GM21737 (cell line): Measurements from ENCODE around the gene EML3.
A peak's percentile ranks its signal among the peaks of the same experiment; 100 is the strongest.
"Not testable (repeated sequence)": the region's sequence is repeated elsewhere in the genome, so short reads cannot be mapped to it uniquely, and the experiment has no call there.

Experiments
- ATAC-seq: cut with Tn5 transposase; IDR thresholded peaks from one replicate; pipeline ENCODE4 v1.9.1; 2021; ENCODE audit warnings: mild to moderate bottlenecking, moderate library complexity; ENCODE audit not compliant: unreplicated experiment

Gene EML3

DNA sequence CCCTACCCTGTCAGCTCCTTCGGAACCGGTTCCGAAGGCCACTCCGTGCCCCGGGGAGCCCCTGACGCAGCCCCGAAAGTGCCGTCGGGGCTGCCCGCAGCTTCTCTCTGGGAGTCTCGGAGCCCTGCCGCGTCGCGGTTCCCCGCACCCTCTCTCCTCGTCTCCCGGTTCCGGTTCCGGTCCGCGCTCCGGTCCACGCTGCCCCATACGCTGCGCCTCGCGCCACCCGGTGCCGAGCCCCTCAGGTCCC lies 11.5 kb downstream of the EML3 start:
- no peak for ATAC-seq

DNA sequence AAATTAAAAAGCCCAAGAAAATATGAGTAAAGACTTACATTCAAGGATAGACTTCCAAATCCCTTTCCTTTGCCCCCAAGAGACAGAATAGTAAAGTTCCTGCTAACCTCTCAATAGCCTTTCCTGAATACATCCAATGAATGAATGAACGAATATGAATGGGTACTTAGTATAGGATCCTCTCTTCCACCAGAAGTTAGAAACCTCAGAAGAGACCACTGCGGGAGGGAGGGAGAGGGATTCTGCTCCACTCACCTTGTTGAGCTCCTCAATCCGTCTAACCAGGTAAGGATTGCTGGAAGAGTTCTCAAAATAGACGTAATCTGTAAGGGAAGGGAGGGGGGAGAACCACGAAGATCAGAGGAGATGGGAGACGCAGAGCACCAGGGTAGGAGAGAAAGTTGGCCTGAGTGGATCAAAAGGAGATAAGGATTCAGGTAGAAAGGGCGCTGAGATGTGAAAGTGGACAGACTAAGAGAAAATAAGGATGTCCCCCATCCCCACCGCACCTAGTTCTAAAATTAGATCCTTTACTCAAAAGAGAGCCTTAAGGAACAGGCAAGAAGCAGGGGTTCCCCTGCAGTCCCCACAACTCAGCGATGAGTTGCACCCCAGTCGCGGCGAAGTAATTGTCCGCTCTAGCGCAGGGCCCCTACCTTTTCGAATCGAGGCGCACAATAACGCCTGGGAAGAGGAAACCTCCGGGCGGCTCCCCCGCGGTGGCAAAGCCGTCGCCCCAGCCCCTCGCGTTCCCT lies 12.0 kb downstream of the EML3 start:
- no peak for ATAC-seq

DNA sequence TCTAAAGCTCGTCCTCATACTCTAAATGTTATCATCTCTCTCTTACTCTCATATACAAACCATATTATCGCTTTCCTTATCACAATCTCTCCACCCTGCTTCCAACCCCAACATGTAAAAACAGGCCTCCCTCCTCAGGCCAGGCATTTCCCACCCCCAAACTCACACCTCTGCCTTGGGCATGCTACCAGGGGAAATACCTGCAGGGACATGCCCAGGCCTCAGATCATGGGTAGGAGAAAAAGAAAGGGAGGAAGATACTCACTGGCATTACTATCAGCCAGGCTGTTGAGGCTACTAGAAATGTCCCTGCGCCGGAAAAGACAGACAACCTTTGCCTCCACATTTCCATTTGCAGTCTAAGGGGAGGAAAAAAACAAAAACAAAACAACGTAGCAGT lies 12.7 kb downstream of the EML3 start:
- ATAC-seq = no peak

DNA sequence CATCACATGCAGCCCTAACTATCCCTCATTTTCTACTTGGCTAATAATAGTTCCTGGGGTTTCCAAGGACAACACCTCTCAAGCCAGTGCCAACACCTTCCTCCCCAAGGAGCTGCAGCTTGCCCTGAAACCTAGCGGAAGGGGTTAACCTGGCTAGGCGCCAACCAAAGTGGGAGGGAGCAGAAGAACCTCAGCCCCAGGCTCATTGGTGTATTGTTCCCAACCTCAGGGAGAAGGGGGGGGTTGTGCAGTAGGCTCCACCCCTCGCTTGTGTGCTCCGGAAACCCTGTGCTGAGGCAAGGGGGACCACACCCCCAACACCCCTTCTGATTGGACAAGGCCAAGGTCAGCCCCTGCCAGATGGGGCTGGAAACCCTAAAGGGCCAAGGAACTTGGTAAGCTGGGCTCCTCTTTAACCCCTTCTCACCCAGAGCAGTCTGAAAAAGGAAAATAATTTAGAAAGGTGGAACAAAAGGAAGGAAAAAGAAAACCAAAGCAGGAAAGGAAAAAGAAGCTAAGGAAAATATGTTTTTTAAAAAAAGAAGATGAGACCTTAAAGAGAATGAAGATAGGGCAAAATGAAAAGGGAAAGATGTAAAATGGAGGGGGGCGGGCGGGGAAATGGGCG lies 13.4 kb downstream of the EML3 start:
- peak; percentile 40 for ATAC-seq

DNA sequence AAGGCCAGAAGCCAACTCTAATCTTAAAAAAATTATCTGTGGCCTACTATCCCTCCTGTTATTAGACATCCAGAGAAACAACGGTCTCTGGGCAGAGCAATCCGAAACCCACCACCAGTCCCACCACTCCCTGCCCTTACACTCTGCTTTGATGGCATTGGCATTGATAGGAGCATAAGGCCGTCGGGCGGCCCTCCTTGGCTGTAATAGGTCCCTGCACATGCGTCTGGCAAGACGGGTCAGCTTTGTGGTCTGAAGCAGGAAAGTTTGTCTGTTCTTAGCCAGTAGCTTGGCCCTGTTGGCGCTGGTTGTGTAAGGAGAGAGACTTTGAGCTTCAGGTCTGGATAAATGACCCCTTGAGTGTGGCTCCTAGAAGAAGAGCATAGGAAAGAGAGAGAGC lies 17.5 kb downstream of the EML3 start:
- ATAC-seq = no peak

DNA sequence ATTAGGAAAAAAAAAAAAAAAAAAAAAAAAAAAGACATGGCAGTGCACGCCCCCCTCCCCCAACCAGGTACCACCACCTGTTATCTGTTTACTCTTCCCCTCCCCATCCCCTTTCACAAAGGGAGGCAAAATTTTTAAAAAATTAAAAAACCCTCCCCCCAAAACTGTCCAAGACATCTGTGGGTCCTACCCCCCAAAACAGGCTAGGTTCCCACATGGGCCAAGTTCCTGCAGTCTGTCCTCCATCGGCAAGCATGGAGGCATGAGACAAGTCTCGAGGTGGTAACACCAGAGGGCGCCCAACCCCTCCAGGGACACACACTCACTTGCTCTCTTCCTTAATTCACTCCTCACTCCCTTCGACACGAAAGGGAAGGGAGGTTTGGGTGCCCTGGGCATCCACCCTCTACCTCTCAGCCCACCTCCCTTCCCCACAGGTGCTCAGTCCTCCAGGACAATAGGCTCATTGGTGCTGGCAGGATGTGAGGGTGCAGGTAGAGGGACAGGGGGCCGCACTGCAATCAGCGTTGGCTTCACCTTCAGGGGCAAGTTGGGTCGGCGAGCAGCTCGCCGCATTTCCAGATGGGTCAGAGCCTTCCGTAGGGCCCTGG lies 19.0 kb downstream of the EML3 start:
- ATAC-seq = no peak

DNA sequence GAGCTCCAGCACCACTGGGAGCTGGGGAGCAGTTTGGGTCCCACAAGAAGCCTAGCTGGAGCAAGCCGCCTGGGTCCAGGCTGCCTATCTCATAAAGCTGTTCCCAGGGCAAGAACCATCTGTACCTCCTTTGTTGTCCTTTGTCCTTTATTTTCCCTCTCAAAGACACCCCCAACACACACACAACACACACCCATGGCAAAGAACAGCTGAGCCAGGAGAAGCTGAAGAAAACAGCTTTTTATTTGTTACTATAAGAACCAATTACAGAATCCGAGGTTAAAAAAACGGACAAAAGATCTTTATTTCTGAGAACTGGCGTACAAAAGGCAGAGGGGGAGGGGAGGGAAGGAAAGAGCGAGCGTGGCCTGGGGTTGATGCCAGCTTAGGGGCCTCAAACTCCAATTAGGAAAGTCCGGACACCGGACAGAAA lies 19.6 kb downstream of the EML3 start:
- no peak for ATAC-seq

DNA sequence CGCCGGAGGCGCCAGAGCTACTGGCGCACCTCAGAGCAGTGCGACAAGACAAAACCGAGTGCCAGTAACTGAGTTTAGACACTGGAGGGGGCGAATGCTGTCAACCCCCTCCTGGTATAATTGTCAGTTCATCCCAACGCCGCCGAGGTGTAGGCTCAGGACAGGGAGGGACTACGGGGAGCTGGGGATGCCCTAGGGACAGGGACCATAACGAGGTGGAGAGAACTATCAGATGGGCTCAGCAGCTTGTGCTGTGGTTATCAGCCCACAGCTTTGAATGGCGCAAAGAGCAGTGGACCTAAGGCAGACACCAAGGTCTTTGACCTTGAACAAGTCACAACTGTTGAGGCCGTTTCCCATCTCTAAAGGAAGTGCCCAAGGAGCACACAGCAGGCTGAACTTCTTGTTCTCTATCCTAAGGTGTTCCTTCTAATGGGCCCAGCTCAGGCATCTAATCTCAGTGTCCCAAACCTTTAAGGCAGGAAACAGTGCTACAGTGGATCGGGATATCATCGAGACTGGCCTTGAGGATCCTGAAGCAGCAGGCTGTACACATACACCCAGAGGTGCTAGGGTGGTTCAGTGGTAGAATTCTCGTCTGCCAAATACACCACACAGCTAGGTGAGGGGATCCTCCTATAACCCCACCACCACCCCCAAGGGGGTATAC lies 20.3 kb downstream of the EML3 start:
- ATAC-seq = no peak

DNA sequence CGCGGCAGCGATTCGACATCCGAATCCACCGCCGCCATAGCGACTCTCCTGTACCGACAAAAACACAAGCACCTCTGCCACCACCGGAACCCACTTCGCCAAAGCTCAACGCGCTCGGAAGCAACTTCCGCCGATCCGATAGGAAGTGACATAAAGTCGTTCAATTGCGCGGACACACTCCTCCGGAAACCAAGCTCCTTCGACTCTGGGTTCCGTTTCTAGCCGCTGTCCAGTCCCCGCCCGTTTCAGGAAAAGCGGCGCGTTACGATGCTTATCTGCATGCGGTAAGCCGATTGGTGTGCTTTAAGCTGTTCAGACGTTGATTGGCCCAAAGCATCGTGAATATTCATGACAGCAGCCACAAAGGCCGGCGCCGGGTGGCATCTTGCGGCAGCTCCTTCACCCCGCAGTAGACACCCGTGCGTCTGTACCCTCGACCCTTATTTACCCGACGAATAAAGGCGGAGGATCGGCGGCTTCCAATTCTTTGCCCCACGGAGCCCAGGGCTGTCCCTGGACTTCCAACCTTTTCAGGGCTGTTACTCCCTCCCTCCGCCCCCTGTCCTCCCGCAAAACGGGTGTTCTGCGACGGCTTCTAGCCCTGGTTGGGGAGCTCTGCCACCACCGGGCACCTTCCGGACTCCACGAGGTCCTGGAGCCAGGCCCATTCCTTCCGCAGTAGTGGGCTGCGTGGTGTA lies 21.0 kb downstream of the EML3 start, which contains the start of gene TUT1:
TUT1 (minus strand) TSS at position 76 of the 698 bp plus-strand sequence; CDS start at position 38, 38 bp downstream.
- ATAC-seq = peak; percentile 73

DNA sequence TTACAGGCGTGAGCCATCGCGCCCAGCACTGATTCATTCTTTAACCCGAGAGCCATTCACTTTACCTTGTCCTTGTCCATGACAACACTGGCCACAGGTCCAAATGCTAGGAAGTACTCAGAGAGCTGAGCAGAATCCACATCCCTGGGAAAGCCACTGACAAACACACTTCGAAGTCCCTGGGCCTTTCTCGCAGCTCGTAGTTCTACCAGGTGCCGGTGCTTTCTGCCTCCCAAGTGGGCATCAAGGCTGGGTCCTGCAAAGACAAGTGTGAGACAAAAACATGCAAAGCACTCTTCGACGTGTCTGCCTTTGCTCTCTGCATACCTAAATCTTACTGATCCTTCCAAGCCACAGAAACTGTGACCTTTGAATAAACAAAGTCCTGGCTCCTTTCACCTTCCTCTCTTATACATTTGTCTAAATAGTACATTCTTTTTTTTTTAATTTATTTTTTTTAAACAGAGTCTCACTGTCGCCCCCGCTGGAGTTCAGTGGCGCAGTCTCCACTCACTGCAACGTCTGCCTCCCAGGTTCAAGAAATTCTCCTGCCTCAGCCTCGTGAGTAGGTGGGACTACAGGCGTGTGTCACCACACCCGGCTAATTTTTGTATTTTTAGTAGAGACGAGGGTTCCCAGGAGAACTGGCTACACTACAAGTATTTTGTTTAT lies 23.5 kb downstream of the EML3 start:
- no peak for ATAC-seq

DNA sequence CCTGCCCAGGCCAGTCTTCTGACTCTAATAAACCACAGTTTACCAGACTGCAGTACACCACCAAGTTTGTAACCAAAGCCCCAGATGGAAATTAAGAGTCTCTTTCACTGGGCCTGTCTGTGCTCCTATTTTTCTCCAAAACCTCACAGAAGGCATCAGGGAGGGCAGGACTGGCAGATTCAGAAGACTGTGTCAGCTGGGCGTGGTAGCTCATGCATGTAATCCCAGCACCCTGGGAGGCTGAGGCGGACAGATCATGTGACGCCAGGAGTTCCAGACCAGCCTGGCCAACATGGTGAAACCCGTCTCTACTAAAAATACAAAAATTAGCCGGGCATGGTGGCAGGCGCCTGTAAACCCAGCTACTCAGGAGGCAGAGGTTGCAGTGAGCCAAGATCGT lies 27.2 kb downstream of the EML3 start:
- ATAC-seq = not testable (repeated sequence)

DNA sequence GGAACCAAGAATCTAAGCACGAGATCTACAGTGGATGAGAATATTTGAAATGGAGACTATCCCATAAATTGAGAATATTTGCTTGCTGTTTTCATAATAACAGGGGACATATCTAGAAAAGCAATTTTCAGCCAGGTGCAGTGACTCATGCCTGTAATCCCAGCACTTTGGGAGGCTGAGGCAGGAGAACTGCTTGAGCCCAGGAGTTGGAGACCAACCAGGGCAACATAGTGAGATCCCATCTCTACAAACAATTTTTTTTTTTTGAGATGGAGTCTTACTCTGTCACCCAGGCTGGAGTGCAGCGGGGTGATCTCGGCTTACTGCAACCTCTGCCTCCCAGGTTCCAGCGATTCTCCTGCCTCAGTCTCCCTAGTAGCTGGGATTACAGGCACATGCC lies 30.8 kb downstream of the EML3 start:
- not testable (repeated sequence) for ATAC-seq

DNA sequence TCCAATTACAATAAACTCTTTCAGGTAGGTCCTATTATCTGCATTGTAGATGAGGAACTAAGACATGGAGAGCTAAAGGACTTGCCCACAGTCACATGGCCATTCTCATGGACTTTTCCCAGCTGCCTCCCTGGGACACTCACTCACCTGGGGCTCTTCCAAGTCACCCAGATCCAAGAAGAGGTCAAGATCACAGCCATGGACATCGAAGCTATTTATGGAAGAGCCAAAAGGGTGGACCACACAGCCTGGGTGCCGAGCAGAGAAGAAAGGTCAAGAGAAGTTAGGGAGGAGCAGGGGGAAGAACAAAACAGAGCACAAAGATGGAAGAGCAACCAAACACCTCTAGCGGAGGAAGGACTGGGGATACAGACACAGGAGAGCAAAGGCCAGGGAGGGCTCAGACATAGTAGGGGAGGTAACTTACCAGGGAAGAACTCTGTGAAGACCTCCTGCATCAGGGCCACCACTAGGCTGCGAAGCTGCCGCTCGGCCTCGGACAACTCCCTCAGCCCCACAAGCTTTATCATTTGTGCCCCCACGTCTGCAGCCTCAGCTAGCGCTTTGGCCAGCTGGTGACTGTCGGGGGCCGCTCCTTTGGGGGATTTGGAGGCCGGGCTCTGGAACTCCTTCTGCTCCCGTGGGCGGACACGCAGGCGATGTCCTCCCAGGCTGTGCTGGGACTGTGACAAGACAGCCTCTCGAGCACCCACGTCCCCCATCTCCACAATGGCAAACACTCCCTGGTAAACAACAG lies 31.4 kb downstream of the EML3 start:
- no peak for ATAC-seq

DNA sequence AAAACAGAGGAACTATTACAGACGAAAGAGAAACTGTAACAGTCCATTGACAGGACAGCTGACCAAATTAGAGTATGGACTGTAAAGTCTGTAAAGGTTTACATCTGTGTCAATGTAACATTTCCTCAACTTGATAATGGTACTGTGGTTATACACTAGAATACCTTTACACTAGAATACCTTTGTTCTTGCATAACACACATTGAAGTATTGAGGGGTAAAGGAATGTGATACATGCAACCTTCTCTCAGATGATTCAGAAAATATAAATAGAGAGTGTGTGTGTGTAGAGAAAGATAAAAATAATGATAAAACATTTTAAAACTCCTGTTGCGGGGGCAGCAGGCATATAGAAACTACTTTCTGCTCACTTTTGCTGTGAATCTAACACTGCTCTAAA lies 33.3 kb downstream of the EML3 start:
- ATAC-seq = no peak

DNA sequence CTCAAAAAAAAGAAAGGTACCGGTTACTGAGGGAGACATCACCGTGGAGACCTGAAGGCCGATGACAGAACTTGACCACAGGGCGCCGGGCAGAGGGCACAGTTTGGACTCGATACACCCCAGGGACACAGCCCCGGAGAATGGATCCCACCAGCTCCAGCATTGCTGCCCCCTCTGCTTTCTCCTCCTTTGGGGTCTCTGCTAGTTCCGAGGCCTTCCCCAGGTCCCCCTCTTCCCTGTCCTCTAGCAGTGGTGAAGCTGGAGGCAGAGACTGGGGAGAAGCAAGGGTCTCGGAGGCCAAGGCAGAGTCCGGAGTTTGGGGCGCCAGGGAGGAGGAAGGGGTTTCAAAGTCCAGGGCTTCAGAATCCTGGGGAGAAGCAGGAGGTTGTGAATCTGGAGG lies 34.0 kb downstream of the EML3 start:
- no peak for ATAC-seq

DNA sequence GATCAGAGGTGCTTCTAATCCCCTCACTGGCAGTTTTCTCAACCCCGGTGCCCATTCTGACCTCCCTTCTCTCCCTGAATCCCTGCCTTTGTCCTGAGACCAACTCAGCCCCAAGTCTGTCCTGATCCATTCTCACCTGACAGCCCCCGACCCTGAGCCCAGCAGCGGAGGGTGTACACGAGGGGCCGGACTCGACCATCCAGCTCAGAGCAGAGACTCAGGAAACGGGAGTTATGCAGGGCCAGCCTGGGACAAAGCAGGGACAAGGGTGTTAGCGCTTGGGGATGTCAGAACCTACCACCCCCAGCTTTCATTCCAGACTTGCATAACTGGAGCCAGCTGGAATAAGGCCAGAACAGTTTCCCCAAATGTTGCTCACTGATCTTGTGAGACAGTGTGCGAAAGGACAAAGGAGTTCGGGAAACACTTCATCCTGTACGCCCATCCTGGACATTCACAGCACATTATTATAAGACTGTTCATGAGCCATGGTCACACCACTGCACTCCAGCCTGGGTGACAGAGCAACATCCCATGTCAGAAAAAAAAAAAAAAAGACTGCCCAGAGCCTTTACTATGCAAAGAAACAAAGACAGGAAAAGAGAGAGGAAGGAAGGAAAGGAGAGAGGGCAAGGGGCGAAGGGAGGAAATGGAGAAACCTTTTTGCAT lies 35.4 kb downstream of the EML3 start:
- no peak for ATAC-seq

DNA sequence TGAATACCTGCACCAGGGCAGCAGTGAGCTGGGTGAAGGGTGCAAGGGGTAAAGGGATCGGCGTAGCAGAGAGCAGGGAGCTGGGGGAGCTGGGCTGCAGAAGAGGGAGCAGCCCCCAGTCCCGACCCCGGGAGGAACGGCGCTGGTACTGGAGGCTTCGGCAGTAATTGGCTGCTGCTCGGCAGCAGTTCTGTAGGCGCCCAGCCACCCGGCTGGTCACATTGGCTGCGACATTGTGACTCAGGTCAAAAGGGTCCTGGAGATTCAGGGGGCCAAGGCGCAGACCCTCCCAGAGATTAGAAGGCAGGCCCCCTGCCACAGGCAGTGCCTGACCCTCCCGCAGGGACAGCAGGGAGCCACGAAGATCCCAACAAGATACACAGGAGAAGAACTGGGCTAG lies 36.7 kb downstream of the EML3 start:
- ATAC-seq = no peak

DNA sequence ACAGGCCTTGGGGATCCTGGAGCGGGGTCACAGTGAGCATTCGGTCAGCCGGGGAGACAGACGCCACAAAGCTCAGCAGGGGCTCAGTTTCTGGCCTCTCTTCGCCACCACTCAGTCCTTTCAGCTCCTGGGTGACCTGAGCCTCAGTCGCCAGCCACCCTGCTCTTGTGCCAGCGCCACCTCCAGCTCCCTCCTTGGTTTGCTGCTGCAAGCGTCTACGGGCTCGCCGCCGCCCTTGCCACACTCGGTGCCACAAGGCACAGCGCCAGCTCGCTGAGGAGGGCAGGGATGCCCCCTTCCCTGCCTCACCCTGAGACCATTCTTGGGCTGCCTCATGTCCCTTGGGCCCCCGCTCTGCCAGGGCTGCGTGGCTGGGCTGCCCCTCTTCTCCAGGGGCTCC lies 37.4 kb downstream of the EML3 start:
- no peak for ATAC-seq

DNA sequence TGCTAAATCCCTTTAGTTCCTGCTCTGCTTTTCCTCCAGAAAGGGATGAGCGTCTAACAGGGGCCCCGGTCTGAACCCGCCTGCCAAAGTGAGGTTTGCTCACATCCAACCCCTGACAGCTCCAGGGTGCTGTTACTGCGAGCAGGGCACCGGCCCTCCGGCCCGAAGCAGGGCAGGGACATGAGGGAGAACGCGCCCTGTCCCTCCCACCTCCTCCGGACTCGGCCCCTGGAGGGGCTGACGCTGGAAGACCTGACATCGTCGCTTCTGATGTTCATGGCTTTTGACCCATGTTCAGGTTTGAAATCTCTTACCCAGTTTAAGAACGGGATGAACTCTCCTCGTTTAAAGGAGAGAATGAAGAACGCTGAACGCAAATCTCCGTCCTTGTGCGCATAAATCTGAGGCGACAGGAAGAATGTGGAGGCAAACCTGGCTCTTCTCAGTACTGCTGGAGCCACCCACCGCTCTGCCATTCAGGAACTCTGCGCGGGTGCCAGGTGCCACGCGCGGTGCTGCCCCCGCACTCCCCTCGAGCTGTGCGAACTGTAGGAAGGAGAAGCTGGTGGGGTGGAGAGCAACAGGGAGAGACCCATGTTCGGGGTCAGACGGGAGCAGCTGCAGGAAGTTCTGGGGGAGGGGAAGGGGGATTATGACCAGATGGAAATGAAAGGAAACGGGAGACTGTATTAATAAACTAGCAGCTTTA lies 38.1 kb downstream of the EML3 start:
- ATAC-seq = peak; percentile 10
